ENCODE results near the gene FOXP1. TPM values are rescaled to one million over a fixed set of nuclear protein-coding genes. Genes with fewer than 3 reads are reported as not detected.

FOXP1 gene
- polyA plus RNA-seq, 4 donors = 16.0 to 45.3 (median 39.0) TPM

GRCh38 chr3:71206305-71207165 lies 377.0 kb downstream of the FOXP1 start:
- DNase-seq (ENCODE audit: low read depth in 4 of 4, low spot score in 3 of 4) = no peak

GRCh38 chr3:71203727-71204488 lies 379.6 kb downstream of the FOXP1 start:
- no peak for DNase-seq (ENCODE audit: low read depth in 4 of 4, low spot score in 3 of 4)

- DNase-seq (ENCODE audit: low read depth in 4 of 4, low spot score in 3 of 4) = no peak
Observed at GRCh38 chr3:71202848-71203533, 380.5 kb downstream of the FOXP1 start.

GRCh38 chr3:71201939-71202338 lies 381.6 kb downstream of the FOXP1 start:
- no peak for DNase-seq (ENCODE audit: low read depth in 4 of 4, low spot score in 3 of 4)

DNA sequence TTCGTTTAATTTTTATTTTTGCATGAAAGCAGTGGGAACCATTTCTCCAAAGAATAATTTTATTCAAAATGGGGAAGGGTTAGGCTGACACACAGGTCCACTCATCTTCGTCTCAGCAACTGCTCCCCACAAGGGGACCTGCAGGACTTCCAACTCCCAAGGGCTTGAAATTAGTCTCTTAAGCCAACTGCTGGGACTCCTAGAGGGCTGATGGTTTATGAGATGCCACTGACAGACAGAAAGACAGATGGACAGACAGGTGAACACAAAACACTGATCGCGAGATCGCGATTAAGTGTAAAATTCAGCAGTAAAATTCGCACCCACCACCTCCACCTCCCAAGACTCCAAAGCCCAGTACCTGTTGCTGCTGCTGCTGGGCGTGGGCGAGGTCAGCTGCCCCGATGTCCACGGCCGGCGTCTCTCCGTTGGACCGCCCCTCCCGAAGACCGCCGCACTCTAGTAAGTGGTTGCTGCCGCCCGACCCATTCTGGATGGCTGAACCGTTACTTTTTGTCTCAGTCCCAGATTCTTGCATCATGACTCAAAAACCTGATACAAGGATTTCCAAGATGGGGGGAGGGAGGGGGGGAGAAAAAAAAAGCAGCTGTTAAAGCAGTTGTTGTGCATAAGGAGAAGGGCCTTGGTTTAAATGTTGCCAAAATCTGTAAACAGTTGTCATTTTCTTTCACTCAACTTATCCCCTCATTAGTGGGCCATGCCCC lies 385.5 kb downstream of the FOXP1 start:
- DNase-seq (ENCODE audit: low read depth in 4 of 4, low spot score in 3 of 4) = no peak

GRCh38 chr3:71195492-71195891 lies 388.0 kb downstream of the FOXP1 start:
- peak in 2 of 4 donors; percentile 33 to 55 for DNase-seq (ENCODE audit: low read depth in 4 of 4, low spot score in 3 of 4)

GRCh38 chr3:71194785-71195184 lies 388.7 kb downstream of the FOXP1 start:
- no peak for DNase-seq (ENCODE audit: low read depth in 4 of 4, low spot score in 3 of 4)

DNA sequence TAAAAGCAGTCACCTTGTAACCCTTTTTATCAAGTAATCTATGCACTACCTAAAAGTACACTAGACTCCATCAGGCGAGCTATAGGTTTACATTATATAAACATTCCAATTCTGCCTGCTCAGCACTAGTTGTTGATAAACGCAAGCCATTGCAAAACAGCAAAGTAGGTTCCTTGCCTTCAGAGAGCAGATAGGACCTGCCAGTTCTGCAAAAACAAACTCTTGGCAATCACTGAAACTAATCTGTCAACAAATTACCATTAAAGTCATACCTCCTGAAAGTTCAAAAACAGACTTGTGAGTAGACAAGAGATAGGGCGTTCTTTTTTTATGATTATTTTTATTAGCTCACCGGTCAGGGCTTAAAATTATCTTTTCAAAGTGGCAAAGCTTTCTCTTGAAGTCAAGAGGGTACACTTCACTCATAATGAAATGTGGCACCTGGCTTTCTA lies 392.5 kb downstream of the FOXP1 start:
- DNase-seq (ENCODE audit: low read depth in 4 of 4, low spot score in 3 of 4) = no peak

- no peak for DNase-seq (ENCODE audit: low read depth in 4 of 4, low spot score in 3 of 4)
Observed at GRCh38 chr3:71189480-71189879, 394.0 kb downstream of the FOXP1 start.

GRCh38 chr3:71187715-71188114 lies 395.8 kb downstream of the FOXP1 start:
- no peak for DNase-seq (ENCODE audit: low read depth in 4 of 4, low spot score in 3 of 4)

DNA sequence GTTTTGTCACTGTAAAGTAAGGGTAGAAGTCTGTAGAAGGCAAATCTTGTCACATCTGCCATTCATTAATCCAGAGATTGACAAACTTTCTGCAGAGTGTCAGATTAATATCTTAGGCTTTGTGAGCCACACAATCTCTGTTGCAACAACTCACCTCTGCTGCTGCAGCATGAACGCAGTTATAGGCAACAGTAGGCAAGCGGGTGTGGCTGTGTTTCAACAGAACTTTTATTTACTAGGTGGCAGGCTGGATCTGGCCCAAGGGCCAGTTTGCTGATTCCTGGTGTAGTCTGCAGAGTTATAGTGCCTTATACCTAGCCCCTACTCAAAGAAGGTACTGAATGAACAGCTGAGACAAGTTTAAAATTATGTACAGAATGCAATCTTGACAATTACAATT lies 396.7 kb downstream of the FOXP1 start:
- no peak for DNase-seq (ENCODE audit: low read depth in 4 of 4, low spot score in 3 of 4)

DNA sequence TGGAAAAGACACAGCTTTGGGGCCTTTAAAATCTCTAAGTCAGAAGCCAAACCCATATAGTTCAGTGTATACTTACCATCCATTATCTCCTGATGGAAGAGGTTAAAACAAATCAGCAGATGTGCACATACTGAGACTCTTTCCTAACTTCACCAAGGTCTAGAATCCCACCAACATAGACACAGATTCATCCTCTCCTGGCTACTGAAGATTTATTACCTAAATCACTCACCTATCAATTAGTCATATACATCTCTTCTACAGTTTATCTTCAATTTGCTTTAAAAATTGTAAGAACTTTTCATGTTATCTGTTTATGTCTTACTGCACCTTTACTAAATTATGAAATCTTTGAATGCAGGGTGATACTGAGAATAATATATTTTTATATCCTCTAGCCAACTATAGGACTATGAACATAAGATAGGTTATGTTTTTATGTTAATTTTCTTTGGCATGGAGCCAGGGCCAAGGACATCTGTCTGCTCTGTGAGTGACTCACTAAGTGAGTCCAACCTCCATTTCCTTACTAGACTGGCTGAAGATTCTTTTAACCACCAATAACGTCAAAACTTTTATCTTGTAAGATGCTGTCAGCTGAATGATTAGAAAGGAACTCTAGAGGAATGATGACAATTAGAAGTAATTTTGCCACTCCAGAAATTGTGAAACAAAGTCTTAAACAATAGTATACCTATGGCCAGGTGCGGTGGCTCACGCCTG lies 397.6 kb downstream of the FOXP1 start:
- DNase-seq (ENCODE audit: low read depth in 4 of 4, low spot score in 3 of 4) = no peak

DNA sequence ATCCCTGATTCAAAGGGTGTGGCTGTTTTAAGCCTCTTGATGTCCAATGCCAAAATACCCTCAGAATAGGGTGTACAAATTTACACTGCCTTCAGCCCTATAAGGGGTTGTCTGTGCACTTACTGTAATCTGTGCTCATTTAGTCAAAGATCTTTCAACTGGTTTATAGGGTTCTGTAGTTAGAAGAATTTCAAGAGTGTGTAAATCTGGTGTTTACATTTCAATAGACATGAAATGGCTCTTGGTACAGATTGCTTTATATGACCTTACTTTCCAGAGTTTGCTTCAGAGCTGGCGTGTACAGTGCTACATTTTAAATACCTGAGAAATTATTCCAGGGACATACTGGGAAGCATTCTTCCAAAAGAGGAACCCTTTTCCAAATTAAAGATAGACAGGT lies 399.3 kb downstream of the FOXP1 start:
- DNase-seq (ENCODE audit: low read depth in 4 of 4, low spot score in 3 of 4) = no peak

DNA sequence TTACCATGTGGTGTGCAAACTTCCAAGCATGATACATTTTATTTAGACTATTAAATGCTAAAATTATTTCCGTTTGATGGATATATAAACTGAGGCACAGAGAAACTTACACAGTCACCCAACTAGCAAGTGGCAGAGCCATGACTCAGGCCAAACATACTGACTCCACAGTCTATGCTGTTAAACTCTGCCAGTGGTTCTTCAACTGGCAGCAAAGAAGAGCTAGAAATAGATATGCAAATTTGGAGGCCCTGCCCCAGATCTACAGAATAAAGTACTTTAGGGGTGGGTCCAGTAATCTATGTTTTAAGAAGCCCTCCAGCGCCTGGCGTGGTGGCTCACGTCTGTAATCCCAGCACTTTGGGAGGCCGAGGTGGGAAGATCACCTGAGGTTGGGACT lies 400.0 kb downstream of the FOXP1 start:
- DNase-seq (ENCODE audit: low read depth in 4 of 4, low spot score in 3 of 4) = no peak

GRCh38 chr3:71180524-71180923 lies 403.0 kb downstream of the FOXP1 start:
- DNase-seq (ENCODE audit: low read depth in 4 of 4, low spot score in 3 of 4) = no peak

- no peak for DNase-seq (ENCODE audit: low read depth in 4 of 4, low spot score in 3 of 4)
Observed at GRCh38 chr3:71177375-71177774, 406.2 kb downstream of the FOXP1 start.

DNA sequence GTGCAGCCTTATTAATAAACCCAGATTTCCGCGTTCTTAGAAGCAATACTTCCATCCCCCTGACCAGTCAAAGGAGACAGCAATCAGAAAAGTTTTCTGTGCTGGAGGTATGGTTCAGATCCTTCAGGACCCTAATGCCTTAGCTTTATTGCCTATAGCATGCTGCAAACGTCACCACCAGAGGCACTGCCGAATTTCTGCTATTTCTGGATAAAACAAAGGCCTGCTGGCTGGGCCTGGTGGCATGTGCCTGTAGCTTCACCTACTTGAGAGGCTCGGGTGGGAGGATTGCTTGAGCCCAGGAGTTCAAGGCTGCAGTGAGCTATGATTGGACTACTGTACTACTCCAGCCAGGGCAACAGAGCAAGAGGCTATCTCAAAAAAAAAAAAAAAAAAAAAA lies 407.2 kb downstream of the FOXP1 start:
- no peak for DNase-seq (ENCODE audit: low read depth in 4 of 4, low spot score in 3 of 4)

GRCh38 chr3:71175691-71176365 lies 407.7 kb downstream of the FOXP1 start:
- DNase-seq (ENCODE audit: low read depth in 4 of 4, low spot score in 3 of 4) = no peak

DNA sequence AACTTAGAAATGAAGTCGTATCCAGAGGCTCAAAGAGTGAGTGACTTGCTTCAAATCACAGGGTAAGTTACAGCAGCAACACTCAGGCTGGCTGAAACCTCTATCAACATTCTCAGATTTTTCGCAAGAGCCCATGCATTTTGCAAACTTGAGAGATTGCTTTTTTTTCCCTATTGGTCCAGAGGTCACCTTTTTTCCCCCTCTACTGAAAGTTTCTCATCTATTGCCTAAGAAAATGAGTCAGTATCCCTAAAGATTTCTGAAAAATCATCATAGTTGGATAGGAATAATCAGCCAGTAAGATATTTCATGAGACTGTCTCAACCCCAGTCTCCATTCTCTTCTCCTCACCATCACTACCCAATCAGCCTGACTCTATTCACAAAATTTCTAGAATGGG lies 410.6 kb downstream of the FOXP1 start:
- no peak for DNase-seq (ENCODE audit: low read depth in 4 of 4, low spot score in 3 of 4)

Data from left renal pelvis (tissue), 4 donors.